Bronchial epithelial cell (primary cell): ENCODE results near the gene CDR2L. TPM values are rescaled to one million over a fixed set of nuclear protein-coding genes. Genes with fewer than 3 reads are reported as not detected.
"Not testable (repeated sequence)": the region's sequence is repeated elsewhere in the genome, so short reads cannot be mapped to it uniquely, and the experiment has no call there.

ENCODE experiments used
- DNase-seq: peaks from one replicate; pipeline ENCODE4 v3.0.0-alpha.2; 2010; ENCODE audit warnings: low read depth
- FAIRE-seq: peaks from 2 replicates; lab custom pipeline; 2011; peaks lifted over from hg19 to GRCh38; lab: Jason Lieb, UNC
- H3K27me3 ChIP-seq: 2 replicates; pipeline ENCODE4 v1.5.1; 2011; ENCODE audit warnings: low read length; ENCODE audit not compliant: control insufficient read depth, insufficient read depth
- H3K36me3 ChIP-seq: 2 replicates; pipeline ENCODE4 v1.5.1; 2011; ENCODE audit warnings: low read length; ENCODE audit not compliant: control insufficient read depth, insufficient read depth
- H3K4me3 ChIP-seq: 2 replicates; pipeline ENCODE4 v1.5.1; 2011; ENCODE audit warnings: mild to moderate bottlenecking, low read depth, low read length, control low read depth
- CTCF ChIP-seq: IDR thresholded peaks from 2 replicates; pipeline ENCODE4 v1.5.1; 2011; ENCODE audit warnings: mild to moderate bottlenecking, moderate library complexity, low read length, control low read depth, inconsistent platforms; ENCODE audit not compliant: insufficient read depth, severe bottlenecking
- total RNA-seq: library from RNA; depleted of rRNA; stranded (reverse); fragments of >200 nt; gene quantifications from 2 replicates; pipeline ENCODE4 v1.2.1, GENCODE V29; 2014

Gene CDR2L
- total RNA-seq, 1 donor from 2014 or later: 6.1 TPM

DNA sequence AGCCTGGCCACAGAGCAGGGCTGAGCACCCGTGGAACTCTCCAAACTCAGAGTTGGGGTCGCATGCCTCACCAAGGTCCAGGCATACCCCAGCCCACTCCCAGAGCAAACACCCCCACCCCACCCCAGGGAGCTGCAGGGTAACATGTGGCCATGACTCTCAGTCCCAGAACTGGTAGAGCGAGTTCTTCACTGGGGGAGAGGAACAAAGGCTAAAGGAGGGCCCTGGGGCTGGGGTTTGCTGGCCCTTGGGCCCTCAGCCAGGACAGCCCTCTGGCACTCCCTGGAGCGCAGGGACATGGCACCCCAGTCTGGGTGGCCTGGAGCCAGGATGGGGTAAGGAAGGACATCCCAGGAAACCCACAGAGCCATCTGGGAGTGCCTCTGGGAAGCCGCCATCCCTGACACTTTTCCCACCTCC lies 19.1 kb upstream of the CDR2L start:
- no peak overlapping the region for H3K4me3 ChIP-seq
- no peak for TF ChIP-seq CTCF
- FAIRE-seq: no peak
- peaks cover 5% of the 10 kb centered on the region for H3K27me3 ChIP-seq
- peak; percentile 41 for DNase-seq
- H3K36me3 ChIP-seq: no peaks in the 10 kb centered on the region

DNA sequence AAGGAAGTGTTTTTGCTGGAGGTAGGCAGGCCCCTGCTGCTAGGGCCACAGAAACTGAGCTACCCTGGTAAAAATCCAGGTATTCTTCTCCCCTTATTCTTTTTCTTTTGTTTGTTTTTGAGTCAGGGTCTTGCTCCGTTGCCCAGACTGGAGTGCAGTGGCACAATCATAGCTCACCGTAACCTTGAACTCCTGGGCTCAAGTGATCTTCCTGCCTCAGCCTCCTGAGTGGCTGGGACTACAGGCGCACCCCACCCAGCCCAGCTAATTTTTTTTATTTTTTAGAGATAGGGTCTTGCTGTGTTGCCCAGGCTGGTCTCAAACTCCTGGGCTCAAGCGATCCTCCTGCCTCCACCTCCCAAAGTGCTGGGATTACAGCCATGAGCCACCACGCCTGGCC lies 17.9 kb upstream of the CDR2L start:
- not testable (repeated sequence) for H3K4me3 ChIP-seq, DNase-seq, FAIRE-seq, H3K36me3 ChIP-seq, H3K27me3 ChIP-seq

DNA sequence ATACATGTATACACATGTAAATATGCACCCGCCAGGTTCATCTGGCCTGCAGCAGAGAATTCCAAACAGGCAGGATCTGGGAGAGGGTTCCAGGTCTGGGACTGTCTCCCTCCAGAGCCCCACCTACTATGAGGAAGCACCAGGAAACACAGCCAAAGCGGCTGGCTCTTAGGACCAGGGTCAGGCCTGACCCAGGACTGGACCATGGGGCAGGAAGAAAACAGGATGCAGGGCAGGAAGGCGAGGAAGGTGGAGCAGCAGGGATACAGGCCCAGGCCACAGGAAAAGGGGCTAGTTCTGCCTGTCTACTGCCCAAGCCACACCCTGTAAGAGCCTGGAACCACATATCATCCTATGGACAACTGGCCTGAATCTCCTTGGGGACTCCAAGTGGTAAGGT lies 17.0 kb upstream of the CDR2L start:
- Histone ChIP-seq H3K27me3 (peaks cover 5% of the 10 kb centered on the region), H3K4me3 (no peak overlapping the region)
- FAIRE-seq: no peak

DNA sequence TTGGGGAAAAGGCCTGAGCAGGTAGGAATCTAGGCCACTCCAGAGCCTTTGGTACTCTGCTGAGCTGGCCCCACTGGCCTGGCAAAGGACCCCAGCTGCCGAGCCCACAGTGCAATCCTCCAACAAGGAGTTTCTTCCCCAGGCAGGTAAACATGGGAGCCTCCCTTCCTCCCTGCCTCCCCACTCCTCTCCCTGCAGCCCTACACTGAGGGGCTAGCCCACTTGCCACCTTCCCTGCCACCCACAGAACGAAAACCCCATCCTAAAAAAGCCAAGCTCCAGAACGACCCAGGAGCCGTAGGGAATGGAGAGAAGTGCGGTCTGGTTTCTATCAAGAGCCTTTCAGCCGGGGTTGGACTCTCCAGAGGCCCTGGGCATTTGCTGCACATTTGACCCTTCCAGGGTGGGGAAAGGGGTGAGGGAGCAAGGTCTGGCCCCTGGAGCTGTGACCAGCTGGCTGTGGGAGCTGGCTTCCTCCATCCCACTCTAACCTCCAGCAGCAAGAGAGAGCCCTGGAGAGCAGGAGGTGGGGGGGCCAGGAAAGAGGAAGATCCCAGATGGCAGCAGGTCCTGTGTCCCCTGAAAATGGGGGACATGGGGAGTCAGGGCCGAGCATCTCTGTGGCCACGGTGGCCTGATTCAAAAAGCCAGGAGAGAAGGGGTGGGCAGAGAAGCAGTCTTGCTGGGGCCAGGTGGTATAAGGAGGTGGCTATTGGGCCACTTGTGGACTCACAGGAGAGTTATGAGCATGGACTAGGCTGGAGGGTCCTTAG lies 16.2 kb upstream of the CDR2L start:
- Histone ChIP-seq H3K4me3 (no peak overlapping the region), H3K36me3 (no peaks in the 10 kb centered on the region), H3K27me3 (peaks cover 5% of the 10 kb centered on the region)
- FAIRE-seq (no peak), DNase-seq (no peak)
- no peak for TF ChIP-seq CTCF

More for the DNA sequence above, 17.0 kb upstream of the CDR2L start:
- H3K36me3 ChIP-seq: no peaks in the 10 kb centered on the region
- DNase-seq: no peak
- TF ChIP-seq CTCF: no peak

- H3K36me3 ChIP-seq: no peaks in the 10 kb centered on the region
- FAIRE-seq: no peak
- H3K4me3 ChIP-seq: peak overlapping the region; percentile 58
- TF ChIP-seq CTCF: no peak
- peaks cover 5% of the 10 kb centered on the region for H3K27me3 ChIP-seq
- DNase-seq: no peak
Measured at GRCh38 chr17:74971842-74972106, 15.7 kb upstream of the CDR2L start.

- TF ChIP-seq CTCF: no peak
- Histone ChIP-seq H3K36me3 (no peaks in the 10 kb centered on the region), H3K27me3 (peaks cover 5% of the 10 kb centered on the region), H3K4me3 (peak within 1 kb of the TSS; percentile 58)
- DNase-seq (peak; percentile 35), FAIRE-seq (no peak)
Measured at GRCh38 chr17:74972107-74972972, 15.1 kb upstream of the CDR2L start, which contains the start of gene HID1. TSS of gene HID1 (minus strand) at chr17:74972759. CDS start at chr17:74972656, 103 bp downstream.
